ENCODE measurements around the gene PDE3A. TPM values are rescaled to one million over a fixed set of nuclear protein-coding genes. Genes with fewer than 3 reads are reported as not detected.
"Not testable (repeated sequence)": the region's sequence is repeated elsewhere in the genome, so short reads cannot be mapped to it uniquely, and the experiment has no call there.

PDE3A gene
- total RNA-seq, 1 experiment from 2014 or later = not detected

- DNase-seq (ENCODE audit: low spot score) = peak; percentile 48
Measured at GRCh38 chr12:20549108-20549719, 180.9 kb downstream of the PDE3A start.

GRCh38 chr12:20551742-20552442 lies 183.6 kb downstream of the PDE3A start:
- DNase-seq (ENCODE audit: low spot score) = not testable (repeated sequence)

- DNase-seq (ENCODE audit: low spot score) = not testable (repeated sequence)
Measured at GRCh38 chr12:20552586-20552985, 184.2 kb downstream of the PDE3A start.

- DNase-seq (ENCODE audit: low spot score) = no peak
Measured at GRCh38 chr12:20555015-20555414, 186.7 kb downstream of the PDE3A start.

GRCh38 chr12:20555771-20556170 lies 187.4 kb downstream of the PDE3A start:
- no peak for DNase-seq (ENCODE audit: low spot score)

GRCh38 chr12:20557096-20557495 lies 188.8 kb downstream of the PDE3A start:
- DNase-seq (ENCODE audit: low spot score) = no peak

- no peak for DNase-seq (ENCODE audit: low spot score)
Measured at GRCh38 chr12:20560935-20561334, 192.6 kb downstream of the PDE3A start.

- DNase-seq (ENCODE audit: low spot score) = no peak
Measured at GRCh38 chr12:20561871-20562270, 193.5 kb downstream of the PDE3A start.

- no peak for DNase-seq (ENCODE audit: low spot score)
Measured at GRCh38 chr12:20567413-20567812, 199.1 kb downstream of the PDE3A start.

- DNase-seq (ENCODE audit: low spot score) = no peak
Measured at GRCh38 chr12:20572451-20572850, 204.1 kb downstream of the PDE3A start.

- no peak for DNase-seq (ENCODE audit: low spot score)
Measured at GRCh38 chr12:20576528-20576927, 208.2 kb downstream of the PDE3A start.

- no peak for DNase-seq (ENCODE audit: low spot score)
Measured at GRCh38 chr12:20577054-20577453, 208.7 kb downstream of the PDE3A start.

- DNase-seq (ENCODE audit: low spot score) = no peak
Measured at GRCh38 chr12:20578142-20578541, 209.8 kb downstream of the PDE3A start.

- DNase-seq (ENCODE audit: low spot score) = no peak
Measured at GRCh38 chr12:20585055-20585625, 216.8 kb downstream of the PDE3A start.

- no peak for DNase-seq (ENCODE audit: low spot score)
Measured at GRCh38 chr12:20585913-20586312, 217.6 kb downstream of the PDE3A start.

GRCh38 chr12:20588042-20588441 lies 219.7 kb downstream of the PDE3A start:
- DNase-seq (ENCODE audit: low spot score) = no peak

- no peak for DNase-seq (ENCODE audit: low spot score)
Measured at GRCh38 chr12:20590570-20590969, 222.2 kb downstream of the PDE3A start.

GRCh38 chr12:20592556-20592955 lies 224.2 kb downstream of the PDE3A start:
- DNase-seq (ENCODE audit: low spot score) = no peak

- DNase-seq (ENCODE audit: low spot score) = no peak
Measured at GRCh38 chr12:20593611-20594010, 225.3 kb downstream of the PDE3A start.

- no peak for DNase-seq (ENCODE audit: low spot score)
Measured at GRCh38 chr12:20596061-20596460, 227.7 kb downstream of the PDE3A start.

- no peak for DNase-seq (ENCODE audit: low spot score)
Measured at GRCh38 chr12:20599757-20600156, 231.4 kb downstream of the PDE3A start.

GRCh38 chr12:20601668-20602280 lies 233.4 kb downstream of the PDE3A start:
- DNase-seq (ENCODE audit: low spot score) = peak; percentile 28
